AG08396 (cell line): ENCODE measurements around the gene KCNQ1.

Experiments used
- DNase-seq: peaks from one replicate; pipeline ENCODE4 v3.0.0; 2012; ENCODE audit warnings: low spot score, mixed read lengths

The KCNQ1 gene

GRCh38 chr11:2511421-2512369 lies 66.9 kb downstream of the KCNQ1 start:
- peak; percentile 4 for DNase-seq

GRCh38 chr11:2512431-2513407 lies 67.9 kb downstream of the KCNQ1 start:
- DNase-seq, result no peak

DNA sequence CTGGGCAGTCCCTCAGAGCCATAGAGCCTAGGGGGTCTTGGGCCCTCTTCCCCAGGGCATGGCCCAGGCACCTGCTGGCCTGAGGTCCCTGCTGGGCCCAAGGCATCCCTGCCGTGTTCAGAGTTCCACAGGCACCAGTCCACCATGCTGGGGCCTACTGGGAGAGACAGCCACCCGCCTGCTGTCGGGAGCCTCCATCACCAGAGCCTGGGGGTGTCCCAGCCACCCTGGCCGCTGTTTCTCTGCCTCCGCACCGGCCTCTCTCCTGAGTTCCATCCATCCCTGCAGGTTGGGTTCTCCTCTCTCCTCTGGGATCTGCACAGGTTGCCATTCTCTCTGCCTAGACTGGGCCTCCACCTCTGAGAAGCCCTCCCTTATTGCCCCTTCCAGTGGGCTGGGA lies 68.6 kb downstream of the KCNQ1 start:
- no peak for DNase-seq

- DNase-seq, result no peak
Measured at GRCh38 chr11:2515401-2516275, 70.8 kb downstream of the KCNQ1 start.

GRCh38 chr11:2516276-2517015 lies 71.6 kb downstream of the KCNQ1 start:
- no peak for DNase-seq

DNA sequence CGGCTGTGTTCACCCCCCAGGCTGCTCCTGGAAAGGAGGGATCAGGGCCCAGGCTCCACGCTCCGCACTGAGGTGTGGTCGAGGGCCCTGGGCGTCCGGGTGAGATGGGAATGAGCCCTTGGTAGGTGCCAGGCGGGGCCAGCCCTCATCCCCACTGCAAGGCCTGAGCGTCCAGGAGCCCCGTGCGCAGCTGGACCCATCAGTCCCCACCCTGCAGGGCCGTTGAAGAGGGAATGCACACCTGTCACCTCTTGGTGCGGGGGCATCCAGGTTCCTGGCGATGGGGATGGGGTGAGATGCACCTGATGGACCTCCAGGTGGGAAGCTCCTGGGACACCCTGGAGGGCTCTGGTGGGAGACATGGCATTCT lies 72.2 kb downstream of the KCNQ1 start:
- DNase-seq, result no peak

DNA sequence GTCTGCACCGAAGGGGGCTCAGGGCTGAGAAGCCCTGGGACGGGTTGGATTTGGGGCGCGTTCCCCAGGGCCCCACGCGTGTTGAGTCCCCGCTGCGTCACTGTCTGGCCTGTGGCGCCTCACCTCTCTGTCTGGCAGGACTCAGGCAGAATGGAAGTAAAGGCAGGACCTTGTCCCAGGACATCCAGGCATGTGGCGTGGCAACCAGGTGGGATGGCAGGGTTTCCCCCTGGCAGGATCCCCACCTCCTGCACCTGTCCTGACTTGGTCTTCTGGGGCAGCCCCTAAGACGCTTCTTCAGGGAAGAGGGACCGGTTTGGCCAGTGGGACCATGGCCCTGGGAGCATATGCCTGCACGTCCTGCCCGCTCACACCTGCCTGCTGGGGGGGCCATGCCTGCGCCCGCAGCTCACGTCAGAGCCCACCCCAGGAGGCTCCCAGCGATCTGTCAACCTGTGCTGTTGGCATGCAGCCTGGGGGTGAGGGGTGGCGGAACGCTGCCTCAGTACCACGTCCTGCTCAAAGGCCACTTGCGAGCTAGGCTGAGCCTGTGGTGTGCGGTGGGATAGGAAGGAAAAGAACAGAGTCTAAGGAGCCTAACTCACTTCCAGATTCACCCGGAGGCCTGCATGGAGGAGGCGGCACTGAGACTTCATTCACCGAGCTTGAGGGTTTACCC lies 72.7 kb downstream of the KCNQ1 start:
- no peak for DNase-seq

DNA sequence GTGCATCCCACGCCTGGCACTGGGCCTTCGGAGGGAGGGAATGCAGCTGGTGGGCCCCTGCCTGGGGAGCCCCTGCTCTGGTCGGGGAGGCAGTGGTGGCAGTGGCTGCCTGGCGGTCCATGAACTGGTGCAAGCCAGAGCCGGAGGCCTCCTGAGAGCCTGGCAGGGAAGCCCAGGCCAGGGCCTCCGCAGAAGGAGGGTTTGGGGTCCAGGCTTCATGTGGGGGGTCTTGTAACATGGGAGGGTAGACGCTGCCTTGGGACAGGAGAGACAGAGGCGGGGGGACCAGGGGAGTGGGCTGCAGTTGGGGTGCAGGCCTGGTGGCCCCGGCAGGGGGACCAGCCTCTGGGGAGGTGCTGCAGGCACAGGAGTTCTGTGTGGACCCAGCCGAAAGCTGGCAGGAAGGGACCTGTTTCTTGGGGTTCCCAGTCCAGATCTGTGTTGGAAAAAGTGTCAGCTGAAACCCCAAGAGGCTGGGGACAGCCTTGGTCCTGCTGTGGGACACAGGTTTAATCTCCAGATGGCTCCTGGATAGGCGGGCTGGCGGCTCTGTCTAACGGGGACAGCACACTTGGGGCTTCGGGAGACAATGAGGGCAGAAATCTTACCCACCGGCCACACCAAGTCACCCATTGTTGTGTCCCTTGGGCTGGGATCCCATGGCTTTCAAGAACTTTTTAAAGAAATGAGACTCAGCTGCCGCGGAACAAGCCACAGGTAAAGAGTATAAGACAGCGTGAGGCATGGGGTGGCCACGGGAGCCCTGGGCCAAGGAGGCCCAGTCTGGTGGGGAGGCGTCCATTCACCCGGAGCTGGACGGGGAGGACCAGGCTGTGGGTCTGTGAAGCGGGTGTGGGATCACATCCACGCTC lies 73.5 kb downstream of the KCNQ1 start:
- DNase-seq, result no peak

DNA sequence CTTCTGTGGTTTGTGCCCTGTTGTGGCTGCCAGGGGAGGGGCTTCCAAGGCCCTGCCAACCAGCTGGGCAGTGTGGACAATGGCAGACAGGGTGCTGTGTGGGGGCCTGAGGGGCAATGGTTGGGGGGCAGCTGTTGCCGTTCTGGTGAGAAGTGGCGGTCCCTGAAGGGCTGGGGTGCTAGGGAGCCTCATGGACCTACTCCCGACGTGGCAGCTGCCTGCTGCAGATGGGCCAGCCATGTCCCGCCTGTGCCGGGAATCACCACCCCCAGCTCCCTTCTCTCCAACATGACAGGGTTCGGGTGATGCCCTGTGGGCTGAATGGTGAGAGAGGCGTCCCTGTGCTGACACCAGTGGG lies 74.2 kb downstream of the KCNQ1 start:
- DNase-seq, result no peak

DNA sequence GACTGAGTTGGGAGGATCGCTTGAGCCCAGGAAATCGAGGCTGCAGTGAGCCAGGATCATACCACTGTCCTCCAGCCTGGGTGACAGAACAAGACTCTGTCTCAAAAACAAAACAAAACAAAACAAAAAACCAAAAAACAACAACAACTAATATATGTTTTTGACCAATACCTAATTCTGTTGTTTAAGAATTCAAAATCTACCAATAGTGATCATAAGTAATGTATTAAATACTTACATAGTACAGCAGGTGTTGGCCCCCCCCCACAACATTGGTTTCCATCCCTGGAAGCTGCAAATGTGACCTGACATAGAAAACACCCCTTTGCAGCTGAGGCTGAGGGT lies 74.7 kb downstream of the KCNQ1 start:
- no peak for DNase-seq

DNA sequence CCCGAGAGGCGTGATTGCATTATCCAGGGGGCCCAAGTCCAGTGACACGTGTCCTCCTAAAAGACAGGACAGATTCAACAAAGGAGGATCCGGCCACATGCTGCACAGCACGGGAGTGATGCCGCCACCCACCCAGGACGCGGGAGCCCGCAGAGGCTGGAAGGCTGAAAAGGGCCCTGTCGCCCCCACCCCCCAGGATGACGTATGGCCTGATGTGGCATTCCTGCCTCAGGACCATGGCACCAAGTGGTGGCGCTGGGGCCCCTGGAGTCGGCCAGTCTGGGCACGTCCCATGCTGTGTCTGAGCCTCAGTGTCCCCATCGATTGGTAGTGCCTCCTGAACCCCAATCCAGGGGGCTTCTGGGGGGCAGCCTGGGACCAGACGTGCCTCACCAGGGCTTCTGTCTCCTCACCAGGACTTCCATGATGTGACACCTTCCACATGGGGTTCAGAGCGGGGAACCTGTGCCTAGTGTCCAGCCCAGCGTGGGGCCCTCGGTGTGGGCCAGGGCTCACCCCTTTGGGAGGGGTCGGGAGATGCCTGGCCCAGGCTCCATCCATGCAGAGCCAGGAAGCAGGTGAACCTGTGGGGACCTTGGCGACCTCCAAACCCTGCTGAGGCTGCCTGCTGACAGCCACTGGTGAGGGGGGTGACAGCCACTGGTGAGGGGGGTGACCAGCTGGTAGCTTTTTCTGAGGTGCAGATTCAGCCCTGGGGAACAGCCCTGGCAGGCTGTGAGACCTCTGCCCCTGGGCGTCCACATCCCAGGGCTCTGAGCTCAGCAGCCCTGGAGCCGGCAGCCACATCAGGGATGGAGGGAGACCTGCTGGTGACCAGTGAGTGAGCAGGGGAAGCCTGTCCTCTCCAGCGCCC lies 75.3 kb downstream of the KCNQ1 start:
- DNase-seq, result no peak

DNA sequence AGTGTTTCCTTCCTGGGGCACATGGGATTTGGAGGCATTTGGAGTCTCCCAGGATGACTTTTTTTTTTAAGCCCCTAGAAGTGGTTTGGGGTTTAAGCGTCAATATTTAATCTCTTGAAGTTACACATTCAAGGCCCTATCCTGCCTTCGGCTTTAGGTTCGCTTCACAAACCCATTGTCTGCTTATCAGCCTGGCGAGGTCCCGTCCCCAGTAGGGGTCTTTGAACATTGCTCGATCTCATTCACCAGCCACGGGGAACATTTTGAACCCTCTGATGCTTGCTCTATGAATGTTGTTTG lies 75.9 kb downstream of the KCNQ1 start:
- no peak for DNase-seq

DNA sequence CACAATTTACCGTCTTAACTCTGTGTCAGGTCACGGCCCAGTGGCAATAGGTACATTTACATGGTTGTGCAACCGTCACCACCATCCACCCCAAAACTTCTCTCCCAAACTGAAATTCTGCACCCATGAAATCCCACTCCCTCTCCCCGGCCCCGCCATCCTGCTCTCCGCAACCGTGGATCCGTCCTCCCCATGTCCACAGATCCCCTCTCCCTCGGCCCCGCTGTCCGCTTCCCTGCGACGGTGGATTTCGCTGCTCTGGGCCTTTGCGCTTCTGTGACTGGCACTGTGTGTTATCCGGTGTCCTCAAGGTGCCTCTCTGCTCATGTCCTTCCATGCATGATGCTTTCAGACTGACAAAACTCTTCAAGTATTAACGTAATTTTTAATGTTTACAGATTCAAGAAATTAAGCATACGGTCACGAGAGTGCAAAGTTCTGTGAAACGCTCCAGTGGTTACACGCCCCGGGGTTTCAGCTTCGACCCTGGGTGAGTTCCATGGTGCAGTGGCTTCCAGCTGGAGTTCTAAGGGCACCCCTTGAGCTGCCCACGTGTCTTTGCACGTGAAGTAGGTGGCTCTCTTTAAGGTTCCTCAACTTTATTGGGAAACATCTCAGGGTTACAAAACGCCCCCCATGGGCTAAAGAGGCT lies 76.4 kb downstream of the KCNQ1 start:
- no peak for DNase-seq

GRCh38 chr11:2521733-2522630 lies 77.2 kb downstream of the KCNQ1 start:
- no peak for DNase-seq

GRCh38 chr11:2522631-2523255 lies 77.9 kb downstream of the KCNQ1 start:
- no peak for DNase-seq

DNA sequence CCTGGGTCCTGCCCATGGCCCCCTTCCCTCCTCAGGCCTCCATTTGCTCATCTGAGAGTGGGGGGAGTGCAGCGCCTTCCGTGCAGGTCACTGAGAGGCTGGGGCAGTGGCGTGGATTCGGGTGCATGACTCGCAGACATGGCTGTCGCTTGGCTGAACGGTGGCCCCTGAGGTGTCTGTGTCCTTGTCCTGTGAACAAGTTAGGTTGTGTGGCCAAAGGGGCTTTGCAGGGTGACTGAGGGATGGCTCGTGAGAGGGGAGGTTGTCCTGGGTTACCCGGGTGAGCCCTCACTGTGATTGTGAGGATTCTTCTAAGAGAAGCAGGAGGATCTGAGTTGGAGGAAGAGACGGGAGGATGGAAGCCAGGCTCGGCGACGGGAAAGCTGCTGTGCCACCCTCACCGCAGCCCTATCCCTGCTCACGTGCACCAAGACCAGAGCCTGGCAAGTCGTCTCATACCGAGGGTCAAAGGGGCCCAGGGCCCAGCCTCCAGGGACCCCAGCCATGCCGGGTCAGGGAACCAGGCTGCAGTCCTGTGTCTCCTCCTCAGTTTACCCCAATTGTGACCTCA lies 79.1 kb downstream of the KCNQ1 start:
- no peak for DNase-seq
